ENCODE data around the gene GDF2.

Gene GDF2

GRCh38 chr10:47294057-47294456, 28.2 kb upstream of the GDF2 start:
- DNase-seq = no peak

DNA sequence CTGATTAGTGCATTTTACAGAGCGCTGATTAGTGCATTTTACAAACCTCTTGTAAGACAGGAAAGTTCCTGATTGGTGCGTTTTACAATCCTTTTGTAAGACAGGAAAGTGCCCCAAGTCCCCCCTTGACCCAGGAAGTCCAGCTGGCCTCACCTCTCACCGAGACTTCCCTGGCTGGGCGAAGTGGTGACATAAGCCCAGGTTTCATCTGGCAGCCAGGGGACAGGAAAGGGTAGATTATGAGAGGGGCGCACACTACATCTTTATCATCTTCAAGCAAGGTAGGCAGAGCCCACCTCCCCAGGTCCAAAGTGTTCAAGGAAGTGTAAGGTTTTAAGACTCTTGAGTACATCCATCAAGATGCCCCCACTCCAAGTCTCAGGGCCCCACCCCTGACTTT, 27.8 kb upstream of the GDF2 start:
- no peak for DNase-seq

GRCh38 chr10:47295411-47295810, 26.8 kb upstream of the GDF2 start:
- no peak for DNase-seq

DNA sequence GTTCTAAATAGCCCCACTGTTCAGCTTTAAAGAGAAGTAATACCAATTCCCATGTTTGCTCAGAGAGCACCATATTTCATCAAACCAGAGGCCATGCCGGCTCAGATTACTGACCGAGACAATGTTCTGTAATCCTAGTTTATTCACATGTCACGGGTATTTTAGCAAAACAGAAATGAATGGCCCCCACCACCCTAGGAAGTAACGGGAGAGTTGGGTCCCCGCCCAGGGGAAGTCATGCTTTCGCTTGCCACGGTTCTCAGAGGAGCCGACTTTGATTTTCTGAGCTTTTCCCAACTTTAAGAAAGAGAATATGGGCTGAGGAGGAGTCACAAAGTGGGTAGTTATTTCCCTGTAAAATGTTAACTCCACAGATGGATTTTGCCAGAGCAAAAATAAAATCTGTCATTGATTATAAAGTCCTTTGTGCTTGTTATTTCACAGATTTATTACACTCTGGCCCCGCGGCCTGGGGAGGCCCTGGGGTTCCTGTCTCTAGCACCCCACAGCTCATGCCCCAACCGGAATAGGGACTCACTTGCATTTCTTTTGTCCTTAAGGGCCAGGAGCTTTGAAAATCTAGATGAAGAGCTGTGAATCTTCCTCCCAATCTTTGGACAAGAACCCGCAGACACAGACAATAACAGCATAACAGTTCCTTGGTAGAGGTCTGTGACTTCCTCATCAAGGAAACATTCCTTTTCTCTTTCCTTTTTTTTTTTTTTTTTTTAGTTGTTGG, 25.9 kb upstream of the GDF2 start:
- DNase-seq = no peak

DNA sequence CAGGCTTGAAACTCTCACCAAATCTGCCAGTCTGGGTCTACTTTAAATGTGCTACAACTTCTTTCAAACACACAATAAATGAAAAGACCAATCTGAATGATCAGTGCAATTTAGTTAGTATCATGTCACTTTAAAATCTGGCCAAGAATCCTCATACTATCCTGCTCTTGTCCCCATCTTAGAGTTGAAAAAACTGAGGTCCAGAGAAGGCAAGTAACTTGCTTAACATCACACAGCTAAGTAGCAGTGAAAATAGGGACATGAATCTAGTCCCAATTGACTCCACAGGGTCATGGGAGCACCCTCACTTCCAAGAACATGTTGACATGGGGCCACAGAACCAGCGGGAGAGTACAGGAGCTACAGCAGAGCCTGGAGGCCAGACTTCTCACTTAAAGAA, 25.3 kb upstream of the GDF2 start:
- DNase-seq = no peak

DNA sequence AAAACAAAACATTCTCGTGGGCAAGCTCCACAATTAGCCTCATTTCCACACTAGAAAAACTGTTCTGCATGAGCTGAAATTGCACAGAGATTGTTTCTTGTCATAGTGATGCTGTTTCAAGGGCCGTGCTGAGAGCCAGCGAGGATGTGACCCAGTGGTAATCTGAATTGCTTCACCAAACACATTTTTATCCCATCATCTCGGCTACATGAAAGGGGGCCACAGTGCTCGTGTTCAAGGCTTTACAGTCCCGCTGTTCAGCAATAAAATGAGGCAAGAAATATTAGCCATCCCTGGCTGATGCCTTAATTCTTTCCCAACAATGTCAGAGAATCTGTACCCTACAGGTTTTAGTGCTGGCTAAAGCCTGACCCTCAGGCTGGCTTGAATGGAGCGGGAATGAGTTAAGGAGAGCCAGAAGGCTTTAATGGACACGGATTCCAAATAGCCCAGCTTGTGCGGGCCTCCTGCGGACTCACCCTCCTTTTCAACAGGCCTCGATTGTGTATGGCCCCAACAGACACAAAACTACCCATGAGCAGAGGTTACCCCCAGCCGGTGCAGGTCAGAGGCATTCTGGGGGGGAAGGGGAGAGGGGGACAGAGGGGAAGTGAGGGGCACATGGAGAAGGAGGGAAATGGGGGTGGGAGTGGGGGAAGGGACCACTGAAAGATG, 24.3 kb upstream of the GDF2 start:
- DNase-seq = no peak

- no peak for DNase-seq
Measured at GRCh38 chr10:47298715-47299114, 23.5 kb upstream of the GDF2 start.

GRCh38 chr10:47299611-47300428, 22.4 kb upstream of the GDF2 start, which contains the start of gene GDF10:
TSS of gene GDF10 (plus strand) at chr10:47300197. CDS start at chr10:47300652, 455 bp downstream.
- no peak for DNase-seq

GRCh38 chr10:47300429-47300931, 21.8 kb upstream of the GDF2 start:
- DNase-seq = no peak

GRCh38 chr10:47301833-47302232, 20.4 kb upstream of the GDF2 start:
- DNase-seq = no peak

GRCh38 chr10:47303105-47303504, 19.1 kb upstream of the GDF2 start:
- no peak for DNase-seq

GRCh38 chr10:47303866-47304265, 18.4 kb upstream of the GDF2 start:
- no peak for DNase-seq

GRCh38 chr10:47305566-47305965, 16.7 kb upstream of the GDF2 start:
- DNase-seq = no peak

GRCh38 chr10:47306387-47307210, 15.7 kb upstream of the GDF2 start:
- DNase-seq = no peak

GRCh38 chr10:47307381-47307780, 14.9 kb upstream of the GDF2 start:
- DNase-seq = no peak

GRCh38 chr10:47308775-47309174, 13.5 kb upstream of the GDF2 start:
- DNase-seq = no peak

DNA sequence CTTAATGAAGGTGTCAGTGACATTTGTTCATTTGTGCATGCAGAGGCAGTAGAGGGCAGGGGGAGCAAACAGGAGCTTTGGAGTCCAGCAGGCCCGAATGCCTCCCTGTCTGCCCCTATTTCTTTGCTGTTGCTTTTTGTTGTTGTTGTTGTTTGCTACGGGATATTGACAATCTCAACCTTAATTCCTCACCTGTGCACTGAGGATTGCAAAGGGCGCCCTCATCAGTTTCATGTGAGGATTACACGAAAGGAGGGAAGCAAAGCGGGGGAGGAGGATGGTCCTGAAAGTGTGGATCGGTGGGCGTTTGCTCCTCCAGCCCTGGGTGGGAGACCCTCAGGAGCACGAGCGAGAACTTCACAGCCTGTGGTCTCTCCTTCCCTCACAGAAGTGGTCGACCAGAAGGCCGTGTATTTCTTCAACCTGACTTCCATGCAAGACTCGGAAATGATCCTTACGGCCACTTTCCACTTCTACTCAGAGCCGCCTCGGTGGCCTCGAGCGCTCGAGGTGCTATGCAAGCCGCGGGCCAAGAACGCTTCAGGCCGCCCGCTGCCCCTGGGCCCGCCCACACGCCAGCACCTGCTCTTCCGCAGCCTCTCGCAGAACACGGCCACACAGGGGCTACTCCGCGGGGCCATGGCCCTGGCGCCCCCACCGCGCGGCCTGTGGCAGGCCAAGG, 12.7 kb upstream of the GDF2 start:
- DNase-seq = no peak

DNA sequence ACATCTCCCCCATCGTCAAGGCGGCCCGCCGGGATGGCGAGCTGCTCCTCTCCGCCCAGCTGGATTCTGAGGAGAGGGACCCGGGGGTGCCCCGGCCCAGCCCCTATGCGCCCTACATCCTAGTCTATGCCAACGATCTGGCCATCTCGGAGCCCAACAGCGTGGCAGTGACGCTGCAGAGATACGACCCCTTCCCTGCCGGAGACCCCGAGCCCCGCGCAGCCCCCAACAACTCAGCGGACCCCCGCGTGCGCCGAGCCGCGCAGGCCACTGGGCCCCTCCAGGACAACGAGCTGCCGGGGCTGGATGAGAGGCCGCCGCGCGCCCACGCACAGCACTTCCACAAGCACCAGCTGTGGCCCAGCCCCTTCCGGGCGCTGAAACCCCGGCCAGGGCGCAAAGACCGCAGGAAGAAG, 12.2 kb upstream of the GDF2 start:
- no peak for DNase-seq

DNA sequence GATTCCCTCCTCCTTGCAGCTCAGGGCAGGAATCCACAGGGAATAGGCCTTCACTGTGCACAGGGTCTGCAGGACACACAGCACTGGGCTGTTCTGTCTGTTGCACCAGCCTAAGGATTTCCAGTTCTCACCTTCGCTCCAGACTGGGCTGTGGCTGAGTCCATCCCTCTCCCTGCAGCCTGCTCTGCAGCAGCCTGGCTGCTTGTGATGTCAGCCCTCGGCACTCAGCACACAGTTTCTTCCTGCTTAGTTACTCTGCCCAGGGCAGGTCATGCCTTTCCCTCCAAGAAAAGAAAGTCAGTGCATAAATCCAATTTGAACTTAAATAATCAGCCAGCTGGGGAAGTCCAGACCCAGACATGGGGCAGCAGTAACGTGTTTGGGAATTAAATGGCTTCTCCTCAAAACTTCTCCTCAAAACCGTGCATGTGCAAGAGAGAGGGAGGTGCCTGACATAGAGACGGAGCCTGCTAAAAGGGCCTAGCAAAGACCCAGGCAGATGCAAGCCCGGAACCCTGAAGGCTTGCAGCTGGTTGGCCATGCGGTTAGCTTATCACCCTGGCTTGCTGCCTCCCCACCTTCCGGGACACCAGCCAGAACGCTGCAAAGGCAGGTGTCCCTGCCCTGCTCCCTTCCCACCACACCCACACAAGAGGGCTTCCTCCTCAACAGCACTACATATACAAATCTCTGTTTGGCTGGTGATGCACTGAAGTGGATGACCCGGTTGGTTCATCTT, 10.9 kb upstream of the GDF2 start:
- DNase-seq = no peak

GRCh38 chr10:47311932-47312662, 10.2 kb upstream of the GDF2 start:
- DNase-seq = peak; percentile 17

DNA sequence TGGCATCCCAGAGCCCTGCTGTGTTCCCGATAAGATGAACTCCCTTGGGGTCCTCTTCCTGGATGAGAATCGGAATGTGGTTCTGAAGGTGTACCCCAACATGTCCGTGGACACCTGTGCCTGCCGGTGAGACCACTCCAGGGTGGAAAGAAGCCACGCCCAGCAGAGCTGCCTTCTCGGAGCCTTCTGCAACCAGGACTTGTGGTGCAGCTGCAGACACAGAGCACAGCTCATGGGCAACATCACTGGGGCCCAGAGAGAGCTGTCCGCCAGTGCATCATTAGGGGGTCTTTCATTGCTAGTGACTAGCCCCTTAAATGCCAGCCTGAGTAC, 9.6 kb upstream of the GDF2 start:
- no peak for DNase-seq
